H1 (cell line): Measurements from ENCODE around the gene TTC33. TPM values are rescaled to one million over a fixed set of nuclear protein-coding genes. Genes with fewer than 3 reads are reported as not detected.

ENCODE experiments used
- CTCF ChIA-PET: fragments of 300-600 bp; sonication (Branson Sonifier 250); formaldehyde crosslinking; loops from one replicate; lab custom pipeline; 2021; ENCODE audit not compliant: partially characterized antibody; lab: Charles Lee
- POLR2A ChIA-PET: fragments of 300-600 bp; sonication (Branson Sonifier 250); formaldehyde crosslinking; loops from one replicate; lab custom pipeline; 2021; ENCODE audit warnings: inconsistent platforms; ENCODE audit not compliant: partially characterized antibody; lab: Charles Lee
- DNase-seq, 2 experiments: peaks; one replicate each; pipeline versions ENCODE4 v3.0.0 to v3.0.0-alpha.2; 2010 to 2022; ENCODE audit warnings: low spot score in 2 of 2, low read depth in 1 of 2, mixed read lengths in 1 of 2
- FAIRE-seq: peaks from 2 replicates; lab custom pipeline; 2011; peaks lifted over from hg19 to GRCh38; lab: Jason Lieb, UNC
- H2AFZ ChIP-seq: 2 replicates; pipeline ENCODE4 v1.8.1; 2012; ENCODE audit warnings: low read length, inconsistent platforms
- H2AK5ac ChIP-seq: 2 replicates; pipeline ENCODE4 v1.6.1; 2013; ENCODE audit warnings: low read depth, low read length
- H2BK120ac ChIP-seq: replicated peaks from 2 replicates; pipeline ENCODE3; 2013; ENCODE audit warnings: low read depth, low read length, inconsistent platforms
- H2BK12ac ChIP-seq: 2 replicates; pipeline ENCODE4 v1.6.1; 2013; ENCODE audit warnings: low read depth, low read length
- H2BK15ac ChIP-seq: 2 replicates; pipeline ENCODE4 v1.6.1; 2013; ENCODE audit warnings: low read length
- H2BK20ac ChIP-seq: 2 replicates; pipeline ENCODE4 v1.6.1; 2013; ENCODE audit warnings: low read length
- H2BK5ac ChIP-seq: 2 replicates; pipeline ENCODE4 v1.6.1; 2013; ENCODE audit warnings: low read depth, low read length
- H3K14ac ChIP-seq: 2 replicates; pipeline ENCODE4 v1.6.1; 2013; ENCODE audit warnings: inconsistent platforms; ENCODE audit not compliant: insufficient read length
- H3K18ac ChIP-seq: 2 replicates; pipeline ENCODE4 v1.6.1; 2013; ENCODE audit warnings: low read length; ENCODE audit errors: extremely low read depth
- H3K23ac ChIP-seq: 2 replicates; pipeline ENCODE4 v1.6.1; 2013; ENCODE audit warnings: inconsistent platforms; ENCODE audit not compliant: insufficient read length
- H3K23me2 ChIP-seq: 2 replicates; pipeline ENCODE4 v1.6.1; 2013; ENCODE audit warnings: low read depth, low read length
- H3K27ac ChIP-seq: 2 replicates; pipeline ENCODE4 v1.6.1; 2011; ENCODE audit warnings: low read depth, low read length, inconsistent platforms
- H3K27me3 ChIP-seq, 4 experiments: replicated peaks in 1 of 4; 1 replicate in 1 of 4; 2 replicates in 3 of 4; pipeline versions ENCODE4 v1.6.1 to v1.8.1; 2011 to 2013; ENCODE audit warnings: low read length in 3 of 4, mild to moderate bottlenecking in 3 of 4, inconsistent platforms in 2 of 4, mixed read lengths in 2 of 4, moderate library complexity in 1 of 4; ENCODE audit not compliant: control insufficient read depth in 3 of 4, insufficient read depth in 3 of 4; ENCODE audit errors: extremely low read depth in 1 of 4
- H3K36me3 ChIP-seq, 4 experiments: 2 replicates each; pipeline versions ENCODE4 v1.6.1 to v1.8.1; 2011 to 2013; ENCODE audit warnings: mild to moderate bottlenecking in 4 of 4, low read length in 3 of 4, moderate library complexity in 2 of 4, control low read depth in 1 of 4, inconsistent platforms in 1 of 4; ENCODE audit not compliant: insufficient read depth in 4 of 4, control insufficient read depth in 2 of 4
- H3K4ac ChIP-seq: replicated peaks from 2 replicates; pipeline ENCODE3; 2013; ENCODE audit warnings: low read length, low read depth, mixed read lengths, inconsistent platforms; ENCODE audit not compliant: insufficient read length
- H3K4me1 ChIP-seq, 4 experiments: replicated peaks in 1 of 4; 1 replicate in 1 of 4; 2 replicates in 3 of 4; pipeline versions ENCODE4 v1.6.1 to v1.8.1; 2011 to 2013; ENCODE audit warnings: low read length in 3 of 4, inconsistent platforms in 2 of 4, mixed read lengths in 1 of 4; ENCODE audit not compliant: insufficient read depth in 4 of 4, control insufficient read depth in 3 of 4
- H3K4me2 ChIP-seq, 2 experiments: 2 replicates each; pipeline versions ENCODE4 v1.6.1 to v1.8.1; 2011 to 2013; ENCODE audit warnings: low read depth in 2 of 2, low read length in 2 of 2, control low read depth in 1 of 2, inconsistent platforms in 1 of 2, mild to moderate bottlenecking in 1 of 2; ENCODE audit not compliant: insufficient read depth in 1 of 2
- H3K4me3 ChIP-seq, 4 experiments: fragments of 200-600, 300-600 bp in 1 of 4; sonication (generic), shearing (Covaris generic), sonication (Bioruptor Twin) in 1 of 4; 2 replicates each; pipeline versions ENCODE4 v1.5.1 to v1.8.1; 2011 to 2016; ENCODE audit warnings: low read length in 4 of 4, low read depth in 3 of 4, control low read depth in 2 of 4, inconsistent platforms in 2 of 4, mild to moderate bottlenecking in 2 of 4, mixed read lengths in 1 of 4, moderate library complexity in 1 of 4; ENCODE audit not compliant: insufficient read depth in 2 of 4; ENCODE audit errors: extremely low read depth in 1 of 4
- H3K56ac ChIP-seq: replicated peaks from 2 replicates; pipeline ENCODE3; 2013; ENCODE audit warnings: low read depth, mild to moderate bottlenecking, mixed read lengths, low read length, inconsistent platforms; ENCODE audit not compliant: insufficient read length
- H3K79me1 ChIP-seq: 2 replicates; pipeline ENCODE4 v1.6.1; 2013; ENCODE audit warnings: low read depth, low read length, control low read depth
- H3K79me2 ChIP-seq, 2 experiments: 2 replicates each; pipeline versions ENCODE4 v1.6.1 to v1.8.1; 2012 to 2013; ENCODE audit warnings: low read length in 2 of 2, mild to moderate bottlenecking in 2 of 2, inconsistent platforms in 1 of 2; ENCODE audit not compliant: insufficient read depth in 2 of 2, control insufficient read depth in 1 of 2
- H3K9ac ChIP-seq, 4 experiments: replicated peaks in 1 of 4; 1 replicate in 1 of 4; 2 replicates in 3 of 4; pipeline versions ENCODE4 v1.6.1 to v1.8.1; 2011 to 2013; ENCODE audit warnings: low read depth in 3 of 4, low read length in 3 of 4, control low read depth in 2 of 4, mild to moderate bottlenecking in 2 of 4, moderate library complexity in 2 of 4, inconsistent platforms in 1 of 4; ENCODE audit errors: extremely low read depth in 1 of 4
- H3K9me3 ChIP-seq, 2 experiments: 2 replicates each; pipeline versions ENCODE4 v1.6.1 to v1.8.1; 2012 to 2013; ENCODE audit warnings: mild to moderate bottlenecking in 2 of 2, moderate library complexity in 2 of 2, control low read depth in 1 of 2, inconsistent platforms in 1 of 2, low read depth in 1 of 2, low read length in 1 of 2, mixed read lengths in 1 of 2; ENCODE audit not compliant: insufficient read depth in 2 of 2
- H4K20me1 ChIP-seq, 2 experiments: replicated peaks in 1 of 2; 2 replicates each; pipeline versions ENCODE3 to v1.8.1; 2011 to 2013; ENCODE audit warnings: inconsistent platforms in 2 of 2, low read length in 2 of 2, mild to moderate bottlenecking in 1 of 2; ENCODE audit not compliant: insufficient read depth in 2 of 2, control insufficient read depth in 1 of 2
- H4K5ac ChIP-seq: 2 replicates; pipeline ENCODE4 v1.6.1; 2013; ENCODE audit warnings: low read length, low read depth, mixed read lengths, inconsistent platforms; ENCODE audit not compliant: insufficient read length
- H4K8ac ChIP-seq: 2 replicates; pipeline ENCODE4 v1.8.0; 2013; ENCODE audit warnings: mild to moderate bottlenecking, moderate library complexity, low read length, inconsistent platforms; ENCODE audit not compliant: insufficient read depth; ENCODE audit errors: extremely low read depth
- H4K91ac ChIP-seq: replicated peaks from 2 replicates; pipeline ENCODE3; 2013; ENCODE audit warnings: low read length, mixed read lengths, inconsistent platforms; ENCODE audit not compliant: insufficient read length
- CBX8 ChIP-seq: fragments of 300-800, 300-1000 bp; sonication (generic); IDR thresholded peaks from 2 replicates; pipeline ENCODE4 v1.7.1; 2016; ENCODE audit warnings: low read depth, low read length, borderline replicate concordance
- CEBPB ChIP-seq: IDR thresholded peaks from 2 replicates; pipeline ENCODE4 v1.6.1; 2012; ENCODE audit warnings: low read depth, low read length
- EP300 ChIP-seq, 2 experiments: IDR thresholded peaks; 1 replicate in 1 of 2; 2 replicates in 1 of 2; pipeline ENCODE4 v1.6.1; 2011 to 2012; ENCODE audit warnings: low read depth in 2 of 2, low read length in 2 of 2, mild to moderate bottlenecking in 2 of 2, borderline replicate concordance in 1 of 2, inconsistent platforms in 1 of 2, moderate library complexity in 1 of 2
- HDAC2 ChIP-seq, 2 experiments: fragments of 300-600 bp in 1 of 2; sonication (generic) in 1 of 2; IDR thresholded peaks; 2 replicates each; pipeline ENCODE4 v1.6.1; 2011 to 2012; ENCODE audit warnings: low read depth in 2 of 2, low read length in 2 of 2, mild to moderate bottlenecking in 2 of 2, moderate library complexity in 2 of 2, borderline replicate concordance in 1 of 2, inconsistent platforms in 1 of 2
- JUN ChIP-seq: IDR thresholded peaks from 2 replicates; pipeline ENCODE4 v1.6.1; 2011; ENCODE audit warnings: low read depth, mild to moderate bottlenecking, improper control_type of control experiment, low read length
- NANOG ChIP-seq: IDR thresholded peaks from 2 replicates; pipeline ENCODE4 v1.6.1; 2011; ENCODE audit warnings: low read length, low read depth, mild to moderate bottlenecking, inconsistent platforms; ENCODE audit not compliant: insufficient read depth, poor library complexity, severe bottlenecking
- POLR2A ChIP-seq, 2 experiments: IDR thresholded peaks; 1 replicate in 1 of 2; 2 replicates in 1 of 2; pipeline ENCODE4 v1.6.1; 2011; ENCODE audit warnings: low read depth in 2 of 2, low read length in 2 of 2, mild to moderate bottlenecking in 2 of 2; ENCODE audit errors: control extremely low read depth in 1 of 2
- RFX5 ChIP-seq: IDR thresholded peaks from 2 replicates; pipeline ENCODE4 v1.6.1; 2011; ENCODE audit warnings: low read depth, low read length, improper control_type of control experiment, borderline replicate concordance
- SAP30 ChIP-seq: fragments of 300-600 bp; sonication (generic); IDR thresholded peaks from 2 replicates; pipeline ENCODE4 v1.7.1; 2012; ENCODE audit warnings: low read length, moderate library complexity, mild to moderate bottlenecking, inconsistent platforms; ENCODE audit not compliant: insufficient read depth, insufficient replicate concordance
- WGBS, 2 experiments: shearing (Covaris generic) in 1 of 2; methylation state at CpG; one replicate each; pipeline versions ENCODE4 v1.1.6 to v1.1.7; 2013 to 2015; ENCODE audit warnings: low lambda C conversion rate in 2 of 2, mixed read lengths in 2 of 2, inconsistent platforms in 1 of 2, low coverage in 1 of 2, missing lambda C conversion rate in 1 of 2; ENCODE audit not compliant: insufficient replicate concordance in 2 of 2, insufficient coverage in 1 of 2, insufficient read length in 1 of 2; ENCODE audit errors: extremely low coverage in 1 of 2, missing lambda C conversion rate in 1 of 2; 5-methylcytosine and 5-hydroxymethylcytosine counted together
- polyA plus RNA-seq, 7 experiments: library from polyadenylated mRNA; depleted of rRNA in 3 of 7; stranded (reverse) in 5 of 7; unstranded in 2 of 7; fragments of >200 nt in 5 of 7; fragments of 200-250 nt in 2 of 7; gene quantifications; 1 replicate in 5 of 7; 2 replicates in 1 of 7; 4 replicates in 1 of 7; pipeline versions ENCODE4 v1.2.1 to v1.2.3, GENCODE V29; 2011 to 2013; ENCODE audit warnings: missing spikeins in 2 of 7, mixed read lengths in 2 of 7
- total RNA-seq: library from RNA; stranded (reverse); fragmentation: NEBNext Ultra II Directional; extraction: Animal tissue kit (Norgen Biotek cat#: 25700); gene quantifications from 2 replicates; pipeline ENCODE4 v1.2.1, GENCODE V29; 2021
- TF ChIP-seq, protein P1 (sequence below): IDR thresholded peaks from 2 replicates; pipeline ENCODE4 v1.6.1; 2012; ENCODE audit warnings: inconsistent platforms

The TTC33 gene
- total and polyA plus RNA-seq, 2 of the 8 experiments (the other 6 are each of a cell fraction or from before 2014, with no cell fraction given) = 1.2 to 12.6 TPM

DNA sequence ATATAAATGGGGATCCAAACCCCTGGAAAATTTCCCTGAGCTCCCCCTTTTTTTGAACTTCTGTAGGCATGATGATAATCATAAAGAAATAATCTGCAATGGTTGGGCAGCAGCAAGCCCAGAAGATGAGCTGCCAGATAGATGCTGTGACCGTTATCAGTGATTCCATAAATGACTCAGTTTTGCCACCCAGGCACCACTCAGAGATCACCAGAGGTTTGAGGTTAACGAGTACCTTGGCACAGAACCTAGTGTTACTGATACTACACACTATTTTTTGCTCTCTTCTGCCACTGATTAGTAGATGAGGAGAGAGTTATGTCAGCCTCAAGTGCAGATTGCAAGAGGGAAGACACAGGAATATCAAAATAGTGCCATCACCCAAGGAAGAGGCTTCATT lies 275.4 kb downstream of the TTC33 start:
- no peaks in the 10 kb centered on the region for H3K79me1 ChIP-seq
- no peaks in the 10 kb centered on the region for H3K36me3 ChIP-seq
- H3K9me3 ChIP-seq = no peaks in the 10 kb centered on the region
- H4K8ac ChIP-seq = no peak overlapping the region
- no peak overlapping the region for H2BK15ac ChIP-seq
- no peak overlapping the region for H3K4me2 ChIP-seq
- CTCF ChIA-PET = interaction anchor here (0.5 kb wide), 1 partner anchor 850 kb away, joined by 5 read pairs; no protein-coding TSS in a partner anchor
- no peak overlapping the region for H2AK5ac ChIP-seq
- TF ChIP-seq HDAC2 (IDR thresholded peaks at IDR 0.05; ENCODE audit: borderline replicate concordance in 1 of 2, low read depth in 2 of 2, low read length in 2 of 2) = no peak
- TF ChIP-seq CBX8 = no peak
- TF ChIP-seq NANOG = no peak
- TF ChIP-seq SAP30 = no peak
- TF ChIP-seq JUN = no peak
- TF ChIP-seq RFX5 = no peak
- TF ChIP-seq POLR2A (IDR thresholded peaks at IDR 0.05; ENCODE audit: control extremely low read depth in 1 of 2, low read depth in 2 of 2, low read length in 2 of 2) = no peak
- TF ChIP-seq, protein P1, sequence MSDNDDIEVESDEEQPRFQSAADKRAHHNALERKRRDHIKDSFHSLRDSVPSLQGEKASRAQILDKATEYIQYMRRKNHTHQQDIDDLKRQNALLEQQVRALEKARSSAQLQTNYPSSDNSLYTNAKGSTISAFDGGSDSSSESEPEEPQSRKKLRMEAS = no peak
- TF ChIP-seq EP300 (IDR thresholded peaks at IDR 0.05; ENCODE audit: borderline replicate concordance in 1 of 2, low read depth in 2 of 2, low read length in 2 of 2) = no peak
- TF ChIP-seq CEBPB = no peak
- TF ChIP-seq, all 59 proteins: peak for 0
- Histone ChIP-seq H3K27me3 (no peaks in the 10 kb centered on the region), H3K4me3 (no peak overlapping the region), H3K27ac (no peak overlapping the region), H2AFZ (no peak overlapping the region), H2BK5ac (no peak overlapping the region), H3K23me2 (no peaks in the 10 kb centered on the region), H3K9ac (no peak overlapping the region), H4K20me1 (no peaks in the 10 kb centered on the region), H2BK120ac (no peak overlapping the region), H2BK12ac (no peak overlapping the region), H3K23ac (no peak overlapping the region), H3K14ac (no peak overlapping the region), H3K4me1 (no peaks in the 10 kb centered on the region), H3K79me2 (no peaks in the 10 kb centered on the region), H4K91ac (no peak overlapping the region), H4K5ac (no peak overlapping the region), H3K18ac (no peak overlapping the region), H2BK20ac (no peak overlapping the region), H3K56ac (no peak overlapping the region), H3K4ac (no peak overlapping the region)
- FAIRE-seq = no peak
- WGBS, 2 experiments = 85% methylated on average over 2 of the region's 2 CpGs; no CpG with 5 or more reads in 1 of the 2 experiments
- POLR2A ChIA-PET = no interaction called here
- DNase-seq = no peak
